SK-N-SH treated with all-trans-retinoic acid at 6 μM for 48 hours (cell line): Measurements from ENCODE around the gene INSIG2.

ENCODE experiments used
- ATAC-seq: fragments of 200-7000 bp; cut with Tn5 transposase; 3 replicates; pipeline ENCODE4 v1.9.1; 2020; ENCODE audit warnings: mild to moderate bottlenecking, moderate library complexity
- ARNTL ChIP-seq: fragments of 450-650 bp; formaldehyde crosslinking; IDR thresholded peaks from 2 replicates; pipeline ENCODE4 v1.5.0; 2020; ENCODE audit warnings: low read depth, mild to moderate bottlenecking, moderate library complexity, borderline replicate concordance
- BACH2 ChIP-seq: fragments of 250-450 bp; sonication (Bioruptor Pico); IDR thresholded peaks from 2 replicates; pipeline ENCODE4 v1.9.0; 2021; ENCODE audit warnings: mild to moderate bottlenecking, borderline replicate concordance
- CSDC2 ChIP-seq: fragments of 250-450 bp; sonication (Bioruptor Pico); IDR thresholded peaks from 2 replicates; pipeline ENCODE4 v1.5.0; 2020; ENCODE audit warnings: mild to moderate bottlenecking, moderate library complexity
- ESRRG ChIP-seq: fragments of 250-450 bp; sonication (Bioruptor Pico); IDR thresholded peaks from 2 replicates; pipeline ENCODE4 v1.6.1; 2021; ENCODE audit warnings: mild to moderate bottlenecking
- GLIS3 ChIP-seq: fragments of 250-450 bp; sonication (Bioruptor Pico); IDR thresholded peaks from 2 replicates; pipeline ENCODE4 v1.5.0; 2020; ENCODE audit warnings: mild to moderate bottlenecking, moderate library complexity
- ISL1 ChIP-seq: fragments of 250-450 bp; sonication (Bioruptor Pico); IDR thresholded peaks from 2 replicates; pipeline ENCODE4 v2.1.2; 2022; ENCODE audit warnings: mild to moderate bottlenecking, moderate library complexity
- OSR1 ChIP-seq: fragments of 250-450 bp; sonication (Bioruptor Pico); IDR thresholded peaks from 2 replicates; pipeline ENCODE4 v1.8.0; 2022; ENCODE audit warnings: moderate library complexity, mild to moderate bottlenecking, inconsistent platforms
- PPARA ChIP-seq: fragments of 250-450 bp; sonication (Bioruptor Pico); IDR thresholded peaks from 2 replicates; pipeline ENCODE4 v1.5.0; 2020; ENCODE audit warnings: mild to moderate bottlenecking, borderline replicate concordance
- RARB ChIP-seq: fragments of 250-450 bp; sonication (Bioruptor Pico); IDR thresholded peaks from 2 replicates; pipeline ENCODE4 v1.8.0; 2021; ENCODE audit warnings: mild to moderate bottlenecking, moderate library complexity
- SNAI2 ChIP-seq: fragments of 250-450 bp; sonication (Bioruptor Pico); IDR thresholded peaks from 2 replicates; pipeline ENCODE4 v1.5.0; 2020; ENCODE audit warnings: mild to moderate bottlenecking, moderate library complexity
- TCF4 ChIP-seq: fragments of 250-450 bp; sonication (Bioruptor Pico); IDR thresholded peaks from 2 replicates; pipeline ENCODE4 v1.8.0; 2021; ENCODE audit warnings: mild to moderate bottlenecking, moderate library complexity, borderline replicate concordance
- TOX ChIP-seq: fragments of 250-450 bp; sonication (Bioruptor Pico); IDR thresholded peaks from 2 replicates; pipeline ENCODE4 v1.8.0; 2021; ENCODE audit warnings: mild to moderate bottlenecking, moderate library complexity, borderline replicate concordance
- ZC3H10 ChIP-seq: fragments of 250-450 bp; sonication (Bioruptor Pico); IDR thresholded peaks from 2 replicates; pipeline ENCODE4 v1.5.1; 2021; ENCODE audit warnings: mild to moderate bottlenecking, moderate library complexity
- ZFP30 ChIP-seq: fragments of 450-650 bp; formaldehyde crosslinking; IDR thresholded peaks from 2 replicates; pipeline ENCODE4 v1.5.0; 2022; ENCODE audit warnings: mild to moderate bottlenecking, moderate library complexity
- ZNF565 ChIP-seq: fragments of 450-650 bp; formaldehyde crosslinking; conservative IDR thresholded peaks from 2 replicates; pipeline ENCODE4 v1.5.0; 2020; ENCODE audit warnings: low read depth, mild to moderate bottlenecking, moderate library complexity
- ZNF70 ChIP-seq: fragments of 450-650 bp; formaldehyde crosslinking; IDR thresholded peaks from 2 replicates; pipeline ENCODE4 v1.5.0; 2020; ENCODE audit warnings: mild to moderate bottlenecking, moderate library complexity
- ZNF8 ChIP-seq: fragments of 450-650 bp; formaldehyde crosslinking; IDR thresholded peaks from 2 replicates; pipeline ENCODE4 v1.5.0; 2020; ENCODE audit warnings: mild to moderate bottlenecking, moderate library complexity
- TF ChIP-seq, protein P1 (sequence below): fragments of 250-450 bp; sonication (Bioruptor Pico); IDR thresholded peaks from 2 replicates; pipeline ENCODE4 v1.5.1; 2021; ENCODE audit warnings: mild to moderate bottlenecking, moderate library complexity
- TF ChIP-seq, protein P2 (sequence below): fragments of 250-450 bp; sonication (Bioruptor Pico); IDR thresholded peaks from 2 replicates; pipeline ENCODE4 v1.8.0; 2021; ENCODE audit warnings: low read depth, mild to moderate bottlenecking, moderate library complexity, borderline replicate concordance
- TF ChIP-seq, protein P3 (sequence below): fragments of 250-450 bp; sonication (Bioruptor Pico); IDR thresholded peaks from 2 replicates; pipeline ENCODE4 v1.5.1; 2020; ENCODE audit warnings: low read depth, mild to moderate bottlenecking, moderate library complexity
- TF ChIP-seq, protein P4 (sequence below): fragments of 250-450 bp; sonication (Bioruptor Pico); IDR thresholded peaks from 2 replicates; pipeline ENCODE4 v1.8.0; 2020; ENCODE audit warnings: mild to moderate bottlenecking, moderate library complexity, borderline replicate concordance
- TF ChIP-seq, protein P5 (sequence below): fragments of 250-450 bp; sonication (Bioruptor Pico); IDR thresholded peaks from 2 replicates; pipeline ENCODE4 v1.5.0; 2020; ENCODE audit warnings: mild to moderate bottlenecking, moderate library complexity

Gene INSIG2

DNA sequence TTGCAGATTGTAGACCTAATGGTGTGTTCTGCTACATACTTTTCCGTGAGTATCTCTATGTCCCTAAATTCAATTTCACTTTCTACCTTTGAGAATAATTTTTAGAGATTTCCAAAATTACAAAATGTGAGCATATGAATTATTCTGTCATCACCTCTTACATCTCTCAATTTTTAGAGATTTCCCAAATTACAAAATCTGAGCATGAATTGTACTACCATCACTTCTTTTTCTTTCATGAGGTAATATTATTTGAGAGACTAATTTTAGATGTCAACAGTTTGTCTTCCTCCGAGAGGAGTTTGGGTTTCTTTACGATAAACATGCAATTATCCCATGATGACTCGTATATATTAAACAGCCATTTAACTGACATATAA lies 32.1 kb downstream of the INSIG2 start:
- ATAC-seq = no peak
- TF ChIP-seq BACH2 (no peak), RARB (CRISPR knock-in tag) (no peak), PPARA (no peak), ZNF8 (CRISPR knock-in tag) (no peak), ZNF565 (no peak), TOX (no peak), ESRRG (CRISPR knock-in tag) (no peak), TCF4 (CRISPR knock-in tag) (no peak), ZFP30 (CRISPR knock-in tag) (no peak), CSDC2 (CRISPR knock-in tag) (no peak)
- TF ChIP-seq, protein P1, sequence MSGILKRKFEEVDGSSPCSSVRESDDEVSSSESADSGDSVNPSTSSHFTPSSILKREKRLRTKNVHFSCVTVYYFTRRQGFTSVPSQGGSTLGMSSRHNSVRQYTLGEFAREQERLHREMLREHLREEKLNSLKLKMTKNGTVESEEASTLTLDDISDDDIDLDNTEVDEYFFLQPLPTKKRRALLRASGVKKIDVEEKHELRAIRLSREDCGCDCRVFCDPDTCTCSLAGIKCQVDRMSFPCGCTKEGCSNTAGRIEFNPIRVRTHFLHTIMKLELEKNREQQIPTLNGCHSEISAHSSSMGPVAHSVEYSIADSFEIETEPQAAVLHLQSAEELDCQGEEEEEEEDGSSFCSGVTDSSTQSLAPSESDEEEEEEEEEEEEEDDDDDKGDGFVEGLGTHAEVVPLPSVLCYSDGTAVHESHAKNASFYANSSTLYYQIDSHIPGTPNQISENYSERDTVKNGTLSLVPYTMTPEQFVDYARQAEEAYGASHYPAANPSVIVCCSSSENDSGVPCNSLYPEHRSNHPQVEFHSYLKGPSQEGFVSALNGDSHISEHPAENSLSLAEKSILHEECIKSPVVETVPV (CRISPR knock-in tag) = no peak

DNA sequence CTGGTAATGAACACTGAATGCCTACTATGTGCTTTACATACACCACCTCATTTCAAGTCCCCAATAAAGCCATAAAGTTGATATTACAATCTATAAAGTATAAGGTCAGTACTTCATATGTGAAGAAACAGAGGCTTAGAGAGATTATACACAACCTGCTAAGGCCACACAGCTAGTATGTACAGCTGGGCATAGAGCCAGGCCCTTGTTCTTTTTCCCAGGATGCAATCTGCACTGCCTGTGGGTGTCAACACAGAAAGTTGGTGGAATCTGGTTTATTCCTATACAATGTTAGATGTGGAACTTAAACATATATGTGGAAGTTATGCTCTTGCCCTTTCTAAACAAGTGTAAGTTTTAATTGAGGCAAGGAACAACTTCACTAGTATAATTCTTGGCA lies 32.8 kb downstream of the INSIG2 start:
- TF ChIP-seq BACH2 (no peak), OSR1 (CRISPR knock-in tag) (no peak), SNAI2 (no peak), CSDC2 (CRISPR knock-in tag) (no peak)
- TF ChIP-seq, protein P2, sequence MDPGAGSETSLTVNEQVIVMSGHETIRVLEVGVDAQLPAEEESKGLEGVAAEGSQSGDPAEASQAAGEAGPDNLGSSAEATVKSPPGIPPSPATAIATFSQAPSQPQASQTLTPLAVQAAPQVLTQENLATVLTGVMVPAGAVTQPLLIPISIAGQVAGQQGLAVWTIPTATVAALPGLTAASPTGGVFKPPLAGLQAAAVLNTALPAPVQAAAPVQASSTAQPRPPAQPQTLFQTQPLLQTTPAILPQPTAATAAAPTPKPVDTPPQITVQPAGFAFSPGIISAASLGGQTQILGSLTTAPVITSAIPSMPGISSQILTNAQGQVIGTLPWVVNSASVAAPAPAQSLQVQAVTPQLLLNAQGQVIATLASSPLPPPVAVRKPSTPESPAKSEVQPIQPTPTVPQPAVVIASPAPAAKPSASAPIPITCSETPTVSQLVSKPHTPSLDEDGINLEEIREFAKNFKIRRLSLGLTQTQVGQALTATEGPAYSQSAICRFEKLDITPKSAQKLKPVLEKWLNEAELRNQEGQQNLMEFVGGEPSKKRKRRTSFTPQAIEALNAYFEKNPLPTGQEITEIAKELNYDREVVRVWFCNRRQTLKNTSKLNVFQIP = no peak

DNA sequence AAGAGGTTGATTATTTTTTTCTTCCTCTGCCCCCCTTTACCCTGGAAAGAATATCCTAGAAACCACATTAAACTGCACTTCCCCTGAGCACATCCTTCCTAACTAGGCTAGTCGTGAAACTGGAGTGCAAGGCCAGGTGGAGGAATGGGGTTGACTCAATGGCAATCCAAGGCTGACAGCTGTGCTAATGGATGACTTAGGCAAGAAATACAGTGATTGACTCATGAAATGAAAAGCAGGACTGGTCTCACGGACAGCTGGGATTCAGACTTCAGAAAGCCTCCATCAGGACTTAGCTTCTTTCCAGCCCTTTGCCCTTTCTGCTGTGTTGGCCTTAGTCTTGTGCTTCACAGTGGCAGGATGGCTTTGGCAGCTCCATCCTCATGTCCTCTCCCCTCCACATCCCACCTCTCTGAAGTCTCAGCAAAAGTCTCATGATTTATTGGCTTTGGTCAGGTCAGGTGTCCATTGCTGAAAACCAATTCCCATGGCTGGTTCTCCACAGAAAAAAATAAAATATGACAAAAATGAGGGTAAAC lies 33.8 kb downstream of the INSIG2 start:
- TF ChIP-seq TCF4 (CRISPR knock-in tag) = no peak
- TF ChIP-seq BACH2 = no peak
- no peak for TF ChIP-seq RARB (CRISPR knock-in tag)
- TF ChIP-seq, protein P3, sequence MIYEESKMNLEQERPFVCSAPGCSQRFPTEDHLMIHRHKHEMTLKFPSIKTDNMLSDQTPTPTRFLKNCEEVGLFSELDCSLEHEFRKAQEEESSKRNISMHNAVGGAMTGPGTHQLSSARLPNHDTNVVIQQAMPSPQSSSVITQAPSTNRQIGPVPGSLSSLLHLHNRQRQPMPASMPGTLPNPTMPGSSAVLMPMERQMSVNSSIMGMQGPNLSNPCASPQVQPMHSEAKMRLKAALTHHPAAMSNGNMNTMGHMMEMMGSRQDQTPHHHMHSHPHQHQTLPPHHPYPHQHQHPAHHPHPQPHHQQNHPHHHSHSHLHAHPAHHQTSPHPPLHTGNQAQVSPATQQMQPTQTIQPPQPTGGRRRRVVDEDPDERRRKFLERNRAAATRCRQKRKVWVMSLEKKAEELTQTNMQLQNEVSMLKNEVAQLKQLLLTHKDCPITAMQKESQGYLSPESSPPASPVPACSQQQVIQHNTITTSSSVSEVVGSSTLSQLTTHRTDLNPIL (CRISPR knock-in tag) = no peak
- TF ChIP-seq ZC3H10 (CRISPR knock-in tag) = no peak
- TF ChIP-seq ARNTL (CRISPR knock-in tag) = no peak
- TF ChIP-seq SNAI2 = no peak
- TF ChIP-seq ESRRG (CRISPR knock-in tag) = no peak
- TF ChIP-seq, protein P4, sequence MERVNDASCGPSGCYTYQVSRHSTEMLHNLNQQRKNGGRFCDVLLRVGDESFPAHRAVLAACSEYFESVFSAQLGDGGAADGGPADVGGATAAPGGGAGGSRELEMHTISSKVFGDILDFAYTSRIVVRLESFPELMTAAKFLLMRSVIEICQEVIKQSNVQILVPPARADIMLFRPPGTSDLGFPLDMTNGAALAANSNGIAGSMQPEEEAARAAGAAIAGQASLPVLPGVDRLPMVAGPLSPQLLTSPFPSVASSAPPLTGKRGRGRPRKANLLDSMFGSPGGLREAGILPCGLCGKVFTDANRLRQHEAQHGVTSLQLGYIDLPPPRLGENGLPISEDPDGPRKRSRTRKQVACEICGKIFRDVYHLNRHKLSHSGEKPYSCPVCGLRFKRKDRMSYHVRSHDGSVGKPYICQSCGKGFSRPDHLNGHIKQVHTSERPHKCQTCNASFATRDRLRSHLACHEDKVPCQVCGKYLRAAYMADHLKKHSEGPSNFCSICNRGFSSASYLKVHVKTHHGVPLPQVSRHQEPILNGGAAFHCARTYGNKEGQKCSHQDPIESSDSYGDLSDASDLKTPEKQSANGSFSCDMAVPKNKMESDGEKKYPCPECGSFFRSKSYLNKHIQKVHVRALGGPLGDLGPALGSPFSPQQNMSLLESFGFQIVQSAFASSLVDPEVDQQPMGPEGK = no peak
- no peak for TF ChIP-seq GLIS3 (CRISPR knock-in tag)
- TF ChIP-seq TOX = no peak
- TF ChIP-seq, protein P1 (CRISPR knock-in tag) = no peak
- TF ChIP-seq PPARA = no peak
- no peak for TF ChIP-seq ZNF565
- no peak for TF ChIP-seq ZNF70 (CRISPR knock-in tag)
- no peak for TF ChIP-seq ISL1 (CRISPR knock-in tag)
- TF ChIP-seq ZNF8 (CRISPR knock-in tag) = no peak
- no peak for TF ChIP-seq CSDC2 (CRISPR knock-in tag)
- ATAC-seq = no peak

More for the DNA sequence above, 32.8 kb downstream of the INSIG2 start:
- no peak for ATAC-seq

DNA sequence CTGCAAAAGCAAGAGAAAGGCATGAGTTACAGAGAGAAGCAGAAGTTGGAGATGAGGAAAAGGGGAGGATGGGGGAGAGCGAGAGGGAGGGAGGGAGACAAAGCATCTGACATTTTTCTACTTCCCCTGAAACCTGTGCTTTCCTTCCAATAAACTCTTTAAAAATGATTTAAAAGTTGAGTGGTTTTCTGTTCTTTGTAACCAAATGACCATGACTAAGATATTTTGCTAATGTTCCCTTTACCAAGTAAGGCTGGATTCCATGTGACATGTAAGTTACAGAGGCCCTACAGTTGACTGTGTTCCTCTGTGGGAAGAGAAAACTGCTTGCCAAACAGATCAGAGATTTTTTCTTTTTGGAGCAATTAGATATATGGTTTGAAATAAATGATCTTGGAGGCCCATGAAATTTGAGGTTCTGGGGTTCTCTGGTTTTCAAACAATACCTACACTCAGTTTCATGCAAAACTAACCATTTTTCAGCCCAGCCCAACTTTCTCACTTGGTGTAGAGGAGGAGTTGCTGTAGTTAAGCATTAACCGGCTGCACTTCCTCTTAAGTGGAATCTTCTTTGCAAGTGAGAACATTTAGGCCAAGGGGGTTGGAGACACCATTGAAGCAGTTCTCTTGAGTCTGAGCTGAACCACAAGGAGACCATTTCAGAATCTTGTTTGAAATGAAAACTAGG lies 34.5 kb downstream of the INSIG2 start:
- no peak for ATAC-seq
- TF ChIP-seq TOX (no peak), BACH2 (no peak), ESRRG (CRISPR knock-in tag) (no peak), ZNF8 (CRISPR knock-in tag) (no peak), SNAI2 (no peak), ZNF70 (CRISPR knock-in tag) (no peak), TCF4 (CRISPR knock-in tag) (no peak), PPARA (no peak), ISL1 (CRISPR knock-in tag) (no peak)
- TF ChIP-seq, protein P5, sequence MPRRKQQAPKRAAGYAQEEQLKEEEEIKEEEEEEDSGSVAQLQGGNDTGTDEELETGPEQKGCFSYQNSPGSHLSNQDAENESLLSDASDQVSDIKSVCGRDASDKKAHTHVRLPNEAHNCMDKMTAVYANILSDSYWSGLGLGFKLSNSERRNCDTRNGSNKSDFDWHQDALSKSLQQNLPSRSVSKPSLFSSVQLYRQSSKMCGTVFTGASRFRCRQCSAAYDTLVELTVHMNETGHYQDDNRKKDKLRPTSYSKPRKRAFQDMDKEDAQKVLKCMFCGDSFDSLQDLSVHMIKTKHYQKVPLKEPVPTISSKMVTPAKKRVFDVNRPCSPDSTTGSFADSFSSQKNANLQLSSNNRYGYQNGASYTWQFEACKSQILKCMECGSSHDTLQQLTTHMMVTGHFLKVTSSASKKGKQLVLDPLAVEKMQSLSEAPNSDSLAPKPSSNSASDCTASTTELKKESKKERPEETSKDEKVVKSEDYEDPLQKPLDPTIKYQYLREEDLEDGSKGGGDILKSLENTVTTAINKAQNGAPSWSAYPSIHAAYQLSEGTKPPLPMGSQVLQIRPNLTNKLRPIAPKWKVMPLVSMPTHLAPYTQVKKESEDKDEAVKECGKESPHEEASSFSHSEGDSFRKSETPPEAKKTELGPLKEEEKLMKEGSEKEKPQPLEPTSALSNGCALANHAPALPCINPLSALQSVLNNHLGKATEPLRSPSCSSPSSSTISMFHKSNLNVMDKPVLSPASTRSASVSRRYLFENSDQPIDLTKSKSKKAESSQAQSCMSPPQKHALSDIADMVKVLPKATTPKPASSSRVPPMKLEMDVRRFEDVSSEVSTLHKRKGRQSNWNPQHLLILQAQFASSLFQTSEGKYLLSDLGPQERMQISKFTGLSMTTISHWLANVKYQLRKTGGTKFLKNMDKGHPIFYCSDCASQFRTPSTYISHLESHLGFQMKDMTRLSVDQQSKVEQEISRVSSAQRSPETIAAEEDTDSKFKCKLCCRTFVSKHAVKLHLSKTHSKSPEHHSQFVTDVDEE (CRISPR knock-in tag) = no peak
- TF ChIP-seq, protein P1 (CRISPR knock-in tag) = no peak
